Esophagus squamous epithelium (tissue), 5 donors: ENCODE results near the gene CERS1. TPM values are rescaled to one million over a fixed set of nuclear protein-coding genes. Genes with fewer than 3 reads are reported as not detected.

Experiments used
- DNase-seq: peaks from one replicate; lab custom pipeline; 2025; lab: John Stamatoyannopoulos, UW
- H3K27ac ChIP-seq, 4 donors: fragments of 200-600 bp; sonication (generic); one replicate each; pipeline ENCODE4 v1.5.1; 2016 to 2019; ENCODE audit warnings: mild to moderate bottlenecking in 1 of 4
- H3K27me3 ChIP-seq, 4 donors: fragments of 200-600 bp; sonication (generic); 1 replicate in 3 of 4; 2 replicates in 1 of 4; pipeline versions ENCODE4 v1.5.1 to v1.6.0; 2017 to 2021; ENCODE audit warnings: antibody characterized with exemption in 1 of 4
- H3K36me3 ChIP-seq, 3 donors: fragments of 200-600 bp; sonication (generic); one replicate each; pipeline ENCODE4 v1.5.1; 2016 to 2019
- H3K4me1 ChIP-seq, 3 donors: fragments of 200-600 bp; sonication (generic); one replicate each; pipeline ENCODE4 v1.5.1; 2017 to 2019
- H3K4me3 ChIP-seq, 4 donors: fragments of 200-600 bp; sonication (generic); 1 replicate in 3 of 4; 2 replicates in 1 of 4; pipeline ENCODE4 v1.5.1; 2016 to 2019; ENCODE audit warnings: mild to moderate bottlenecking in 2 of 4, moderate library complexity in 1 of 4
- H3K9me3 ChIP-seq, 3 donors: fragments of 200-600 bp; sonication (generic); one replicate each; pipeline ENCODE4 v1.5.1; 2016 to 2019
- CTCF ChIP-seq, 6 experiments: fragments of 450-650 bp in 4 of 6; fragments of 200-600 bp in 2 of 6; sonication (generic) in 2 of 6; IDR thresholded peaks; one replicate each; pipeline ENCODE4 v1.5.1; 2016 to 2019; ENCODE audit warnings: antibody characterized with exemption in 6 of 6, mild to moderate bottlenecking in 4 of 6, moderate library complexity in 4 of 6
- POLR2A ChIP-seq, 4 donors: fragments of 450-650 bp; IDR thresholded peaks; one replicate each; pipeline ENCODE4 v1.6.1; 2017; ENCODE audit warnings: antibody characterized with exemption in 4 of 4, mild to moderate bottlenecking in 4 of 4, moderate library complexity in 3 of 4
- WGBS, 2 donors: methylation state at CpG; one replicate each; pipeline ENCODE4 v1.1.5; 2018; 5-methylcytosine and 5-hydroxymethylcytosine counted together
- intact Hi-C: fragments of 100-400 bp; cut with DNase I; formaldehyde crosslinking; loops from one replicate; pipeline ENCODE4 v1.15.0; 2022
- total RNA-seq, 4 donors: library from RNA; depleted of rRNA; stranded (reverse); fragments of >200 nt; gene quantifications; one replicate each; pipeline ENCODE4 v1.1.0, GENCODE V29; 2016
- donor health status: DM: yes; HTN: yes; CAD: no.

CERS1 gene
- total RNA-seq, 4 donors from 2014 or later, result 0.76 TPM; not detected in 3

- H3K4me3 ChIP-seq, result no peak overlapping the region
- peaks cover 0 to 7% (median 0%) of the 10 kb centered on the region in 4 donors for H3K27me3 ChIP-seq
- no peak for TF ChIP-seq POLR2A (IDR thresholded peaks at IDR 0.05)
- no peak for TF ChIP-seq CTCF (IDR thresholded peaks at IDR 0.05)
- no peak for DNase-seq
- peaks cover 71 to 99% (median 84%) of the 10 kb centered on the region in 3 donors for H3K36me3 ChIP-seq
- no peak overlapping the region for H3K27ac ChIP-seq
- intact Hi-C loops, result no loop called here
- peaks cover 0 to 31% (median 7%) of the 10 kb centered on the region in 3 donors for H3K4me1 ChIP-seq
- 71 to 76% methylated on average over 10 to 14 of the region's 16 CpGs for WGBS, 2 donors
- no peaks in the 10 kb centered on the region for H3K9me3 ChIP-seq
These were observed 32.1 kb downstream of the CERS1 start for GRCh38 chr19:18863843-18864362.

GRCh38 chr19:18862976-18863842, 32.7 kb downstream of the CERS1 start:
- Histone ChIP-seq H3K27ac (no peak overlapping the region), H3K36me3 (peaks cover 76 to 100% (median 89%) of the 10 kb centered on the region in 3 donors), H3K4me1 (peaks cover 0 to 25% (median under 1%) of the 10 kb centered on the region in 3 donors), H3K9me3 (no peaks in the 10 kb centered on the region), H3K27me3 (peaks cover 0 to under 1% (median 0%) of the 10 kb centered on the region in 4 donors), H3K4me3 (no peak overlapping the region)
- no peak for TF ChIP-seq CTCF (IDR thresholded peaks at IDR 0.05)
- TF ChIP-seq POLR2A (IDR thresholded peaks at IDR 0.05), result no peak
- DNase-seq, result no peak
- WGBS, 2 donors, result 93 to 95% methylated on average over 8 to 11 of the region's 33 CpGs
- intact Hi-C loops, result no loop called here

- Histone ChIP-seq H3K9me3 (no peaks in the 10 kb centered on the region), H3K36me3 (peaks cover 85 to 100% (median 85%) of the 10 kb centered on the region in 3 donors), H3K27me3 (no peaks in the 10 kb centered on the region), H3K4me1 (peaks cover 0 to 20% (median 0%) of the 10 kb centered on the region in 3 donors), H3K27ac (no peak overlapping the region), H3K4me3 (no peak overlapping the region)
- WGBS, 2 donors, result 90 to 93% methylated on average over 7 of the region's 12 CpGs
- TF ChIP-seq CTCF (IDR thresholded peaks at IDR 0.05), result no peak
- TF ChIP-seq POLR2A (IDR thresholded peaks at IDR 0.05), result no peak
- DNase-seq, result no peak
- intact Hi-C loops, result no loop called here
These were observed 34.0 kb downstream of the CERS1 start for GRCh38 chr19:18861917-18862316.

GRCh38 chr19:18861235-18861634, 34.7 kb downstream of the CERS1 start:
- intact Hi-C loops, result no loop called here
- Histone ChIP-seq H3K27me3 (no peaks in the 10 kb centered on the region), H3K4me1 (peaks cover 0 to 14% (median 0%) of the 10 kb centered on the region in 3 donors), H3K4me3 (no peak overlapping the region), H3K9me3 (no peaks in the 10 kb centered on the region), H3K27ac (no peak overlapping the region), H3K36me3 (peaks cover 85 to 100% (median 91%) of the 10 kb centered on the region in 3 donors)
- DNase-seq, result no peak
- WGBS, 2 donors, result 69 to 85% methylated on average over 7 of the region's 9 CpGs
- TF ChIP-seq CTCF (IDR thresholded peaks at IDR 0.05) (no peak), POLR2A (IDR thresholded peaks at IDR 0.05) (no peak)

GRCh38 chr19:18860725-18861124, 35.2 kb downstream of the CERS1 start:
- intact Hi-C loops, result no loop called here
- TF ChIP-seq CTCF (IDR thresholded peaks at IDR 0.05) (no peak), POLR2A (IDR thresholded peaks at IDR 0.05) (no peak)
- H3K36me3 ChIP-seq, result peaks cover 86 to 100% (median 93%) of the 10 kb centered on the region in 3 donors

More at GRCh38 chr19:18860725-18861124, 35.2 kb downstream of the CERS1 start:
- Histone ChIP-seq H3K4me3 (no peak overlapping the region), H3K4me1 (peaks cover 0 to 11% (median 0%) of the 10 kb centered on the region in 3 donors), H3K27ac (no peak overlapping the region), H3K9me3 (no peaks in the 10 kb centered on the region), H3K27me3 (no peaks in the 10 kb centered on the region)
- DNase-seq, result no peak
- 90 to 92% methylated on average over 2 to 15 of the region's 17 CpGs for WGBS, 2 donors
